Measurements from ENCODE around the gene FRAS1.

FRAS1 gene

DNA sequence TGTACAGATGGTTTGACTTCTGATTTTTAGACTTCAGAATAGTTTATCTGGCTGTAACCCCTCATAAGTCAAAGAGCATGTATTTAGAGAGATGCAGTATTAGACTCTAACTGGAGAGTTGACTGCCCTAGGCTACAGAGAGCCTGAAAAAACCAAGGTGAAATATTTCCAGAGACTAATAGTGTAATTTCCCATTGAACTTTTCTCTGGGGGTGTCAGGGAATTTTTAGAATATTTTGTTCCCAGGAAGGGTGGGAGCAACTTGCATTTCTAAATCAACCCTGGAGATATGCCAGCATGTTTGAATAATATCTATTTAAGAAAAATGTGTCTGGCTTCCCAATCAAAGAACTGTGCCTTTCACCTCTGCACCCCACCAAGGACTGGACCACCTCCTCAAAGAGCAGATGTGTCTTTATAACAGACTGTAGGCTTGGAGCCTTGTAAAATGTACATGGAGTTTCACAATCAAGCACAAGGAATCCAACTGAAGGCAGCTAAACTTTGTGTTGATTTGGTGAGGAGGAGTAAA, 496.5 kb downstream of the FRAS1 start:
- no peak for TF ChIP-seq POLR2AphosphoS5 (IDR thresholded peaks at IDR 0.05; ENCODE audit: borderline replicate concordance, low read depth, low read length)
- no peak for TF ChIP-seq EZH2 (IDR thresholded peaks at IDR 0.05)
- TF ChIP-seq FOXP2 (optimal IDR thresholded peaks at IDR 0.05; ENCODE audit: control extremely low read depth, extremely low read length, insufficient read depth): no peak
- H3K4me3 ChIP-seq: no peak overlapping the region
- no peaks in the 10 kb centered on the region for H3K9me3 ChIP-seq (ENCODE audit: low read depth, low read length)
- H3K36me3 ChIP-seq (ENCODE audit: insufficient read depth, low read length): no peaks in the 10 kb centered on the region
- H3K27ac ChIP-seq: no peak overlapping the region
- no peak for DNase-seq (ENCODE audit: low read depth, low spot score)
- no peak overlapping the region for H3K9ac ChIP-seq (ENCODE audit: insufficient read length)

DNA sequence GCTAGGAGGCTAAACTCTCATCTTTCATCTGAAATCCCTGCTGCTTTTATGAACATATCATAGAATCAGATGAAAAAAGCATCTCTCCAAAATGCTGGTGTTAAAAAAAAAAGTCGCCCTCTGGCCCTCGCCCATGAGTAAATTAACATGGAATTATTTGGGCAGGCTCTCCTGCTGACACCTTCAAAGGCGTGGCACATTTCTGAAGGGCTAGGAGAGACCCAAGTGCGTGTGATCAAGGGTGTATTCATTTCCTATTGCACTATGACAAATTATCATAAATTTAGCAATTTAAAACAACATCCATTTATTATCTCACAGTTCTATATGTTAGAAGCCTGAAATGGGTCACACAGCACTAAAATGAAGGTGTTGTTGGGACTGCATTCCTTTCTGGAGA, 499.5 kb downstream of the FRAS1 start:
- no peak overlapping the region for H3K9ac ChIP-seq (ENCODE audit: insufficient read length)
- no peaks in the 10 kb centered on the region for H3K9me3 ChIP-seq (ENCODE audit: low read depth, low read length)
- TF ChIP-seq EZH2 (IDR thresholded peaks at IDR 0.05): no peak
- no peak for TF ChIP-seq FOXP2 (optimal IDR thresholded peaks at IDR 0.05; ENCODE audit: control extremely low read depth, extremely low read length, insufficient read depth)
- TF ChIP-seq POLR2AphosphoS5 (IDR thresholded peaks at IDR 0.05; ENCODE audit: borderline replicate concordance, low read depth, low read length): no peak
- DNase-seq (ENCODE audit: low read depth, low spot score): no peak
- H3K27ac ChIP-seq: no peak overlapping the region
- H3K36me3 ChIP-seq (ENCODE audit: insufficient read depth, low read length): no peaks in the 10 kb centered on the region
- H3K4me3 ChIP-seq: no peak overlapping the region

DNA sequence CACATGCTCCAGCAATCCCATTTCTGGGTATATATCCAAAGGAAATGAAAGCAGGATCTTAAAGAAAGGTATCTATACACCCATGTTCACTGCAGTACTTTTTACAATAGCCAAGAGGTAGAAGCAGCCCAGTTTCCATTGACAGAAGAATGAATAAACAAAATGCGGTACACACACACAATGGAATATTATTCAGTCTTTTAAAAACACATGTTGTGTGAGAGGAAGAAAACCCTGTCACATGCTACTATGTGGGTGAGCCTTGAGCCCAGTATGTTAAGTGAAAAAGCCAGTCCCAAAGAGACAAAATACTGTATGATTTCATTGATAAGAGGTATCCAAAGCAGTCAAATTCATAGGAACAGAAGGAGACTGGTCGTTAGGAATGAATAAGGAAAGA, 500.7 kb downstream of the FRAS1 start:
- no peak overlapping the region for H3K9ac ChIP-seq (ENCODE audit: insufficient read length)
- DNase-seq (ENCODE audit: low read depth, low spot score): no peak
- no peaks in the 10 kb centered on the region for H3K36me3 ChIP-seq (ENCODE audit: insufficient read depth, low read length)
- no peaks in the 10 kb centered on the region for H3K9me3 ChIP-seq (ENCODE audit: low read depth, low read length)
- TF ChIP-seq FOXP2 (optimal IDR thresholded peaks at IDR 0.05; ENCODE audit: control extremely low read depth, extremely low read length, insufficient read depth): no peak
- TF ChIP-seq POLR2AphosphoS5 (IDR thresholded peaks at IDR 0.05; ENCODE audit: borderline replicate concordance, low read depth, low read length): no peak
- TF ChIP-seq EZH2 (IDR thresholded peaks at IDR 0.05): no peak
- no peak overlapping the region for H3K4me3 ChIP-seq
- no peak overlapping the region for H3K27ac ChIP-seq

DNA sequence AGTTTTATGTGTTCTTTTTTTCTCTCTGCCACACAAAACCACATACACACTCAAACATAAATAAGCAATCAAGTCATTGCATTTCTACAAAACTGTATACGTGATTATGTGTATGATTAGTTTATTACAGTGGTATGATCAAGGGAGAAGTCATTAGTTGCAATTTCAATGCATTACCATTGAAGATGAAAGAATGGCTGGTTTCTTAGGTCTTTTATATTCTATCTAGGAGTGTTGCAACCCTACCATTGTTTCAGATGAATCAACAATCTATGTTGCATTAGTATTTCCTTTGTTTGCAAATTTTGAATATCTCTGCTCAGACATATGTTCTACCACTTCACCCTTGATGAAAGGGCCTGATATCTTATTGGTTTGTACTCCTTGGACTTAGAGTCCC, 501.3 kb downstream of the FRAS1 start:
- H3K9me3 ChIP-seq (ENCODE audit: low read depth, low read length): no peaks in the 10 kb centered on the region
- no peak overlapping the region for H3K4me3 ChIP-seq
- H3K9ac ChIP-seq (ENCODE audit: insufficient read length): no peak overlapping the region
- no peak for DNase-seq (ENCODE audit: low read depth, low spot score)
- TF ChIP-seq EZH2 (IDR thresholded peaks at IDR 0.05) (no peak), FOXP2 (optimal IDR thresholded peaks at IDR 0.05; ENCODE audit: control extremely low read depth, extremely low read length, insufficient read depth) (no peak), POLR2AphosphoS5 (IDR thresholded peaks at IDR 0.05; ENCODE audit: borderline replicate concordance, low read depth, low read length) (no peak)
- H3K36me3 ChIP-seq (ENCODE audit: insufficient read depth, low read length): no peaks in the 10 kb centered on the region
- no peak overlapping the region for H3K27ac ChIP-seq

DNA sequence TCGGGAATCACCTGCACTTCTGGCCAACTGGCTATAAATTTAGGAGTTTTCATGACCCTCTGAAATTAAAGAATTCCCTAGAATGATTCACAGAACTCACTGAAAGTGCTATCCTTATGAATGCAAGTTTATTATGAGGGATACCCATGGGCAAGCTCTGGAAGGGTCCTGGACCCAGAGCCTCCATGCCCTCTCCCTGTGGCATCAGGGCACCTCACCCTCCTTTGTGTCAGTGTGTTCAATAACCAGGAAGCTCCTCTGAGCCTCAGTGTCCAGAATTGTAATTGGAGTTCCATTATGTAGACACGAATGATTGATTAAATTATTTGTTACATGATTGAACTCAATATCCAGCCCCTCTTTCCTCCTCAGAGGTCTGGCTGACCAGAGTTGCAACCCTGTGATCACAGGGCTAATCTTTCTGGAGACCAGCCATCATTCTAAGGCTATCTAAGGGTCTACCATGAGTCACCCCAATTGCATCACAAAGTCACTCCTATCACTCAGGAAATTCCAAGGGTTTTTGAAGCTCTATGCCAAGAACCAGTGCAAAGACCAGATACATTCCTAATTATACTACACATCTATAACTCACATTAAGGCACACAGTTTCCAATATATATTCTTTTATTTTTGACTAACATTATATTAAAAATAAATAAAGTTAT, 503.3 kb downstream of the FRAS1 start:
- H3K36me3 ChIP-seq (ENCODE audit: insufficient read depth, low read length): no peaks in the 10 kb centered on the region
- H3K9me3 ChIP-seq (ENCODE audit: low read depth, low read length): no peaks in the 10 kb centered on the region
- no peak overlapping the region for H3K9ac ChIP-seq (ENCODE audit: insufficient read length)
- DNase-seq (ENCODE audit: low read depth, low spot score): no peak
- no peak overlapping the region for H3K4me3 ChIP-seq
- TF ChIP-seq POLR2AphosphoS5 (IDR thresholded peaks at IDR 0.05; ENCODE audit: borderline replicate concordance, low read depth, low read length) (no peak), EZH2 (IDR thresholded peaks at IDR 0.05) (no peak), FOXP2 (optimal IDR thresholded peaks at IDR 0.05; ENCODE audit: control extremely low read depth, extremely low read length, insufficient read depth) (no peak)
- no peak overlapping the region for H3K27ac ChIP-seq

DNA sequence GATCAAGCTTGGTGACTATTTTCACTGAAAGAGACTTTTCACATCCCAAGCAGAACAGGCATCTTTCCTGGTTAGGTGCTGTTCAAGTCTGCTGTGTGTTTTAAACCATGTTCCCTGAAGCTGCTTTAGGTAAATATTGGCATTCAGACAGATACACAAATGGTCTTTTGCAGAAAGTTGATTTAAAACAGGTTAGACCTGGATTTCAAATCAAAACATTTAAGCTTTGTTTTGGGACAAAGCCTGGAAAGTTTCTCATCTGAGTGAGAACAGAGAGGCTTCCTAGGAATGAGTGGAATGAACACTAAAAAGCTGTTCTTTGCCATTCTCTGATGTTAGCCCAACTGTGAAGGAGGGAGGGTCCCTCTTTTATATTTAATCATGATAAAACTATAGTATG, 504.6 kb downstream of the FRAS1 start:
- Histone ChIP-seq H3K4me3 (no peak overlapping the region), H3K9ac (ENCODE audit: insufficient read length) (no peak overlapping the region), H3K27ac (no peak overlapping the region), H3K9me3 (ENCODE audit: low read depth, low read length) (no peaks in the 10 kb centered on the region), H3K36me3 (ENCODE audit: insufficient read depth, low read length) (no peaks in the 10 kb centered on the region)
- no peak for DNase-seq (ENCODE audit: low read depth, low spot score)
- TF ChIP-seq EZH2 (IDR thresholded peaks at IDR 0.05): no peak
- TF ChIP-seq POLR2AphosphoS5 (IDR thresholded peaks at IDR 0.05; ENCODE audit: borderline replicate concordance, low read depth, low read length): no peak
- no peak for TF ChIP-seq FOXP2 (optimal IDR thresholded peaks at IDR 0.05; ENCODE audit: control extremely low read depth, extremely low read length, insufficient read depth)

DNA sequence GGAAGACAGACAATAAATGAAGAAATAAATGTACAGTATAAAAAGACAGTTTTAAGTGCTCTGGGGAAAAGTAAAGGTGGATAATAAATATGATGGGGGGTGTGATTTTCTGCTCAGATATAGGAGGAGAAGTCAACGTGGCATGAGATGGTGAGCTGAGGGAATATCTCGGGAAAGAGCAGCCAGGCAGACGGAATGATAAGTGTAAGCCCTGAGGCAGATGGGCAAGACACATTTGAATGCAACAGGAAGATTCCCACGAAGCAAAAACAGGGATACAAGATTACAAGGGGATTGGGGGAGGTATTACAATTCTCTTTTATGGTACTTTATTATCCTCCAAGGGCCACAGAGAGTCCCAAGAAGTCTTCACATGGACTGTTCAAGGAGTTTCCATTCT, 505.6 kb downstream of the FRAS1 start:
- H3K4me3 ChIP-seq: no peak overlapping the region
- H3K36me3 ChIP-seq (ENCODE audit: insufficient read depth, low read length): no peaks in the 10 kb centered on the region
- no peak for TF ChIP-seq POLR2AphosphoS5 (IDR thresholded peaks at IDR 0.05; ENCODE audit: borderline replicate concordance, low read depth, low read length)
- H3K9ac ChIP-seq (ENCODE audit: insufficient read length): no peak overlapping the region
- H3K9me3 ChIP-seq (ENCODE audit: low read depth, low read length): no peaks in the 10 kb centered on the region
- DNase-seq (ENCODE audit: low read depth, low spot score): no peak
- no peak overlapping the region for H3K27ac ChIP-seq

DNA sequence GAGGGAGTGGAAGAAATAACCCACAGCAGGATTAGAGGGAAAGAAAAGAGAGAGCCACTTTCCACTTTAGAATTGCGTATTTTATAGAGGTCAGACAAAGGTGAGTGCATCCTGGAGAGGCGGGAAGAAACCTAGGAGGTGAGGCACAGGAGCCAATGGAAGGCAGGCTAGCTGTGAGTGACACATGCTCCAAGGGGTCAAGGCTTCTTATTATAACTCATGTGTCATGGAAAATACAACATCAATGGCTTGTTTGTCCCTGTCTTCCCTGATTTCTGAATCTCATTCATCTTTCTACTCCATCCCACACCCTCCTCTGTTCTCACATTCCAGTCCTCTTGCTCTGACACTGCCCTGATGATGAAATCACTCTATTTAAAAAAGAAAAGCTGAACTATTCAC, 508.8 kb downstream of the FRAS1 start:
- Histone ChIP-seq H3K27ac (no peak overlapping the region), H3K9me3 (ENCODE audit: low read depth, low read length) (no peaks in the 10 kb centered on the region), H3K4me3 (no peak overlapping the region), H3K36me3 (ENCODE audit: insufficient read depth, low read length) (no peaks in the 10 kb centered on the region), H3K9ac (ENCODE audit: insufficient read length) (no peak overlapping the region)
- DNase-seq (ENCODE audit: low read depth, low spot score): no peak
- TF ChIP-seq EZH2 (IDR thresholded peaks at IDR 0.05): no peak
- TF ChIP-seq POLR2AphosphoS5 (IDR thresholded peaks at IDR 0.05; ENCODE audit: borderline replicate concordance, low read depth, low read length): no peak
- no peak for TF ChIP-seq FOXP2 (optimal IDR thresholded peaks at IDR 0.05; ENCODE audit: control extremely low read depth, extremely low read length, insufficient read depth)
